ENCODE data around the gene HIVEP3. TPM values are rescaled to one million over a fixed set of nuclear protein-coding genes. Genes with fewer than 3 reads are reported as not detected.
A peak's percentile ranks its signal among the peaks of the same experiment; 100 is the strongest.

Gene HIVEP3
- polyA plus RNA-seq, 1 of the 3 experiments (the other 2 are of a cell fraction): 6.4 TPM

DNA sequence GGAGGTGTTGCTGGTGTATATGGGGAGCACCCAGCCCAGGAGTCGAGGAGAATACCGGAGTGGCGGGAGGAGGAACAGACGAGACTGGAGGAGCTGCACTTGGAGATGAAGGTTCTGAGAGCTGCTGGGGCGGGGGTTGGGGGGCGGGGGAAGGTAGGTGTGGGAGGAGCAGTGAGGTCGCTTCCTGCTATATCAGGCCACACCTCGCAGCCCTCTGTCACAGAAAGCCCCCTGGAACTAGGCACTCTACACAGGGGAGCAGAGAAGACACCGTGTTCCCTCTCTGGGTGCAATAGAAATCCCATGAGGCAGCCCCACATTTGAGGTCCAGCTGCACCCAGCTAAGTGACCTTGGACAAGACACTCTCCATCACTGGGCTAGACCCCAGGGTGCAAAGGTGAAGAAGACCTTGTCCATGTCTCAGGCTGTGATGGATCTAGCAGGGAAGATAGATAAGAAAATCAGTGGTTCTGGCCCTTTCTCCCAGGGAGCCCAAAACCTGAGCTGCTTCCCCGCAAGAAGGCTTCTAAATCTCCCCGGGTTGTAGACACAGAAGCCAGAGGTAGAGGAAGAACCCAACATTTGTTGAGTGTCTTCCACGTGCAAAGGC is 278.5 kb downstream of the HIVEP3 start:
- Histone ChIP-seq H3K27ac (ENCODE audit: low read depth in 2 of 2, low read length in 1 of 2) (peak overlapping the region in 1 of 2 experiments; percentile 59; a peak in 2 of 4 replicates), H2AFZ (ENCODE audit: low read depth) (no peak overlapping the region), H4K20me1 (ENCODE audit: insufficient read depth) (no peaks in the 10 kb centered on the region), H3K79me2 (ENCODE audit: insufficient read depth) (no peaks in the 10 kb centered on the region), H3K4me2 (no peak overlapping the region), H3K9me3 (no peaks in the 10 kb centered on the region), H3K4me1 (ENCODE audit: control insufficient read depth in 1 of 2, insufficient read depth in 2 of 2, low read depth in 1 of 2, low read length in 1 of 2) (peaks cover 7 to 14% of the 10 kb centered on the region in 2 experiments; a peak in 2 of 4 replicates), H3K36me3 (replicated peaks in 1 of 2; ENCODE audit: control insufficient read depth in 1 of 2, insufficient read depth in 2 of 2, low read length in 1 of 2) (no peaks in the 10 kb centered on the region), H3F3A (replicated peaks; ENCODE audit: insufficient read depth) (peaks cover 14% of the 10 kb centered on the region), H3K27me3 (ENCODE audit: insufficient read depth) (no peaks in the 10 kb centered on the region), H3K9ac (no peak overlapping the region), H3K9me2 (no peaks in the 10 kb centered on the region), H3K4me3 (ENCODE audit: low read depth in 2 of 2, low read length in 1 of 2) (no peak overlapping the region)
- TF ChIP-seq EP300 (IDR thresholded peaks at IDR 0.05; ENCODE audit: borderline replicate concordance in 1 of 2, low read depth in 1 of 2, low read length in 1 of 2) (no peak), TCF12 (IDR thresholded peaks at IDR 0.05) (no peak), FOXJ3 (CRISPR knock-in tag; IDR thresholded peaks at IDR 0.05) (no peak), JUND (IDR thresholded peaks at IDR 0.05) (no peak), FOSL2 (IDR thresholded peaks at IDR 0.05; ENCODE audit: borderline replicate concordance, low read depth) (no peak), RFX5 (IDR thresholded peaks at IDR 0.05; ENCODE audit: low read length) (no peak), RAD21 (IDR thresholded peaks at IDR 0.05; ENCODE audit: low read length) (no peak), CHD2 (IDR thresholded peaks at IDR 0.05; ENCODE audit: low read length, partially characterized antibody) (no peak), NRF1 (IDR thresholded peaks at IDR 0.05; ENCODE audit: low read depth, low read length) (no peak)
- DNase-seq: no peak
- CTCF ChIA-PET: interaction anchor here (0.6 kb wide), 1 partner anchor 786 kb away, joined by 3 read pairs; no protein-coding TSS in a partner anchor
- WGBS (ENCODE audit: low lambda C conversion rate): 71% methylated on average over 11 of the region's 12 CpGs
- POLR2A ChIA-PET: no interaction called here

DNA sequence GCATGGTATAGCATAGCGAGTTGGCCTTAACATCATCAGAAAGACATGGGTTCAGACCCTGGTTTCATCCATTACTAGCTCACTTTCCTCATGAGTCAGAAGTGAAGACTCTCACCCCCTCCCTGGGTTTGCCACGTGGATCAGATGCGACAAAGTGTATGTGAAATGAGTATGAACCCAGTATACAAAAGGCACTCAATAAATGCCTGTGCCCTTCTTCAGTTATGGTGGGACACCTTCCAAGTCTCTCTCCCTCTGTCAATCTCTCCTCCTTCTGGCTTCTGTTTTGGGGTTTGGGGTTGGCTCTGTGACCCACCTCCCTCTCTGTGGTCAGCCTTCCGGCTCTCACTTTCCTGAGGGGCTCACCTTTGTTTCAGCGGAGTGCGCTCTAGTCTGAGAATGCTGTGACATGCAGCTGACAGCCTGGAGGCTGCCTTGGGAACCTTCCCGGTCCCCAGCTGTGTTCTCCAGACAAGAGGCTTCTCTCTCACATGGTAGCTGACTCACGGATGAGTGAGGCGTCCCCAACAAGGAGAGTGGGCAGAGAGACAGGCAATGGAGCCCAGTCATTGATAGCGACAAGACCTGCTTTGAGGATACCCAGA is 279.3 kb downstream of the HIVEP3 start:
- Histone ChIP-seq H3K36me3 (replicated peaks in 1 of 2; ENCODE audit: control insufficient read depth in 1 of 2, insufficient read depth in 2 of 2, low read length in 1 of 2) (no peaks in the 10 kb centered on the region), H3F3A (replicated peaks; ENCODE audit: insufficient read depth) (peaks cover 14% of the 10 kb centered on the region), H3K79me2 (ENCODE audit: insufficient read depth) (no peaks in the 10 kb centered on the region), H3K27me3 (ENCODE audit: insufficient read depth) (no peaks in the 10 kb centered on the region), H3K27ac (ENCODE audit: low read depth in 2 of 2, low read length in 1 of 2) (peak overlapping the region in 1 of 2 experiments; percentile 59; a peak in 2 of 4 replicates), H3K9ac (no peak overlapping the region), H3K9me2 (no peaks in the 10 kb centered on the region), H4K20me1 (ENCODE audit: insufficient read depth) (no peaks in the 10 kb centered on the region), H3K4me2 (no peak overlapping the region), H3K4me1 (ENCODE audit: control insufficient read depth in 1 of 2, insufficient read depth in 2 of 2, low read depth in 1 of 2, low read length in 1 of 2) (peaks cover 7 to 18% of the 10 kb centered on the region in 2 experiments; a peak in 2 of 4 replicates), H3K9me3 (no peaks in the 10 kb centered on the region), H3K4me3 (ENCODE audit: low read depth in 2 of 2, low read length in 1 of 2) (no peak overlapping the region), H2AFZ (ENCODE audit: low read depth) (no peak overlapping the region)
- POLR2A ChIA-PET: no interaction called here
- TF ChIP-seq, protein P1, sequence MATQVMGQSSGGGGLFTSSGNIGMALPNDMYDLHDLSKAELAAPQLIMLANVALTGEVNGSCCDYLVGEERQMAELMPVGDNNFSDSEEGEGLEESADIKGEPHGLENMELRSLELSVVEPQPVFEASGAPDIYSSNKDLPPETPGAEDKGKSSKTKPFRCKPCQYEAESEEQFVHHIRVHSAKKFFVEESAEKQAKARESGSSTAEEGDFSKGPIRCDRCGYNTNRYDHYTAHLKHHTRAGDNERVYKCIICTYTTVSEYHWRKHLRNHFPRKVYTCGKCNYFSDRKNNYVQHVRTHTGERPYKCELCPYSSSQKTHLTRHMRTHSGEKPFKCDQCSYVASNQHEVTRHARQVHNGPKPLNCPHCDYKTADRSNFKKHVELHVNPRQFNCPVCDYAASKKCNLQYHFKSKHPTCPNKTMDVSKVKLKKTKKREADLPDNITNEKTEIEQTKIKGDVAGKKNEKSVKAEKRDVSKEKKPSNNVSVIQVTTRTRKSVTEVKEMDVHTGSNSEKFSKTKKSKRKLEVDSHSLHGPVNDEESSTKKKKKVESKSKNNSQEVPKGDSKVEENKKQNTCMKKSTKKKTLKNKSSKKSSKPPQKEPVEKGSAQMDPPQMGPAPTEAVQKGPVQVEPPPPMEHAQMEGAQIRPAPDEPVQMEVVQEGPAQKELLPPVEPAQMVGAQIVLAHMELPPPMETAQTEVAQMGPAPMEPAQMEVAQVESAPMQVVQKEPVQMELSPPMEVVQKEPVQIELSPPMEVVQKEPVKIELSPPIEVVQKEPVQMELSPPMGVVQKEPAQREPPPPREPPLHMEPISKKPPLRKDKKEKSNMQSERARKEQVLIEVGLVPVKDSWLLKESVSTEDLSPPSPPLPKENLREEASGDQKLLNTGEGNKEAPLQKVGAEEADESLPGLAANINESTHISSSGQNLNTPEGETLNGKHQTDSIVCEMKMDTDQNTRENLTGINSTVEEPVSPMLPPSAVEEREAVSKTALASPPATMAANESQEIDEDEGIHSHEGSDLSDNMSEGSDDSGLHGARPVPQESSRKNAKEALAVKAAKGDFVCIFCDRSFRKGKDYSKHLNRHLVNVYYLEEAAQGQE (IDR thresholded peaks at IDR 0.05; ENCODE audit: low read depth, low read length): no peak
- no peak for TF ChIP-seq NRF1 (IDR thresholded peaks at IDR 0.05; ENCODE audit: low read depth, low read length)
- TF ChIP-seq FOSL2 (IDR thresholded peaks at IDR 0.05; ENCODE audit: borderline replicate concordance, low read depth): peak; percentile 40; the same call in 1 of the 2 replicates
- TF ChIP-seq, protein P2, sequence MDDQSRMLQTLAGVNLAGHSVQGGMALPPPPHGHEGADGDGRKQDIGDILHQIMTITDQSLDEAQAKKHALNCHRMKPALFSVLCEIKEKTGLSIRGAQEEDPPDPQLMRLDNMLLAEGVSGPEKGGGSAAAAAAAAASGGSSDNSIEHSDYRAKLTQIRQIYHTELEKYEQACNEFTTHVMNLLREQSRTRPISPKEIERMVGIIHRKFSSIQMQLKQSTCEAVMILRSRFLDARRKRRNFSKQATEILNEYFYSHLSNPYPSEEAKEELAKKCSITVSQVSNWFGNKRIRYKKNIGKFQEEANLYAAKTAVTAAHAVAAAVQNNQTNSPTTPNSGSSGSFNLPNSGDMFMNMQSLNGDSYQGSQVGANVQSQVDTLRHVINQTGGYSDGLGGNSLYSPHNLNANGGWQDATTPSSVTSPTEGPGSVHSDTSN (IDR thresholded peaks at IDR 0.05): peak; percentile 55; the same call in 1 of the 2 replicates
- TF ChIP-seq TCF12 (IDR thresholded peaks at IDR 0.05): peak; percentile 56; the same call in 1 of the 2 replicates
- CTCF ChIA-PET: no interaction called here
- no peak for DNase-seq
- 66% methylated on average over 10 of the region's 10 CpGs for WGBS (ENCODE audit: low lambda C conversion rate)
